GM15510 (cell line): ENCODE data around the gene ZNF761.

Experiments
- POLR2A ChIP-seq: IDR thresholded peaks from 3 replicates; pipeline ENCODE4 v1.6.1; 2011; ENCODE audit warnings: borderline replicate concordance; ENCODE audit not compliant: insufficient read length; ENCODE audit errors: extremely low read depth

Gene ZNF761

DNA sequence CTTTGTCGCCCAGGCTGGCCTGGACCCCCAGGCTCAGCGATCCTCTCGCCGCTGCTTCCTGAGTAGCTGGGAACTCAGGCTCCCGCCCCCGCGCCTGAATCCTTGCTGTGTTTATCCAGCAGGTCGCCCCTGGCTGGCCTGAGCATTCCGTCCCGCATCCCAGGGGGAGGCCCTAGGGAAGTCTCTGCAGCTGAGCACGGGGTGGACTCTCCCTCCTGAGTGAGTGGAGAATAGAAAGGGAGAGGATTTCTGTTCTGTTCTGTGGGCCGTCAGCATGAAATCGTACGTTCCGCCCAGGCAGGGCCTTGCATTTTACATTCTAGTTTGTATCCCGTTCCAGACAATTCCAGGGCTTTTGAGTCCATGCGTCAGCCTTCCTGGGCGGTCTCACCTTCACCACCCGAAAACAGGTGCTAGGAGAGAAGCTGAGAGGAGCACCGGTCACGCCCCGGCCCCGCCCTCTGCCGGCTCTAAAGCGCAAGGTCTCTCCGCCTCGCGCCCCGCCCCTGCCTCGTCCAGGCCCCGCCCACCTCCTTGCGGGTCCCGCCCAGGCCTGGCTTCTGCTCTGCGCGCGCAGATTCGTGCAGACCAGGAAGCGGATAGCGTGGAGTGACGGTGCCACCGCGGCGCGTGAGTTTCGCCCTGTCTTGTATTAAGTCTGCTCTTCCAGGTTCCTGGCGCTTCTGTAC, at the start of gene ZNF761:
Gene ZNF761 (plus strand): TSS at position 586 of the 689 bp plus-strand sequence. CDS start 15,285 bp downstream, outside the sequence.
- peak; percentile 90 for TF ChIP-seq POLR2A

DNA sequence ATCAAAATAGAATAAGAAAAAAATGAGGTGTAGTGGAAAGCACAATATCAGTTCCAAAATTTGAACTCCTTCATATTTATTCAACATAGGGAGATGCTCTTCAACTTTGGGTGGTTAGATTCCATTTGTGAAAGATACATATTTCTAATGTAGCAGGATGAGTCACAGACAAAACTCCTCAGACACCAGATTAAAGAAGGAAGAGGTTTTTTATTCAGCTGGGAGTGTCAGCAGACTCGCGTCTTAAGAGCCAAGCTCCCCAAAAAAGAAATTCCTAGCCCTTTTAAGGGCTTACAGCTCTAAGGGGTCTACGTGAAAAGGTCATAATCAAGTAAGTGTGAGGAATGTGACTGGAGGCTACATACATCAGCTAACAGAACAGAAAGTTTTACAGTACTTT, 43.6 kb upstream of the ZNF761 start:
- TF ChIP-seq POLR2A: no peak

DNA sequence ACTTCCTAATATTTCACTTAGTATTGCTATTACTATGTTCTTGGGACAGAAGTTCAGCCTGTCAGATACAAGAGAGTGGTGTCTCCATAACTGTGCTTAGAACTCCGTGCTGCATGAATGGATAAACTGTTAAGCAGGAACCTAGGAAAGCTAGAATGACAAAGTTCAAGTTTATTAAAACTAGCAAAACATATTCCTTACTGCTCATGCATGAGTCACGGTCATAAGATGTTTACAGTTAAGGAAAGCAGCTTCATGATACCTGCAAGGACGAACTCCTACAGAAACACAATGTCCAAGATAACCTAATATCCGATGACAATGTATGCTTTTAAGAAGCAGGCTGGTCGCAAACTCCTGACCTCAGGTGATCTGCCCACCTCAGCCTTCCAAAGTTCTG, 42.9 kb upstream of the ZNF761 start:
- TF ChIP-seq POLR2A: no peak

DNA sequence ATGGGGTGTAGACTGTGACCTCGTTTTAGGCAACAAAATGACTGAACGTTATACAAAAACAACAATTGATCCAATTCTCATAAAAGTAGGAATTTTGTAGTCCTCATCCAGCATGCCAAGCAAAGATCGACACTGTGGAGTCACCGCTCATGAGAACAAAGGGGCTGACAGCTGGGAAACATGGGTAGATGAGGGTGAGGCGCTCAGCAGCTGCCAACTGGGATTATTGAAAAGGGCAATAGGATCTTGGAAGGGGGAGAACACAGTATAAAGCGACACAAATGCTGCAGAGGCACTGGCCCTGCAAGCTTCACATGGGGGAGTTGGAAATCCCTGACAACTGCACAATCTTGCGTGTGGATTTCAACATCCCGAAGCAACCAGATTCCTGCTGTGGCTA, 42.2 kb upstream of the ZNF761 start:
- no peak for TF ChIP-seq POLR2A

DNA sequence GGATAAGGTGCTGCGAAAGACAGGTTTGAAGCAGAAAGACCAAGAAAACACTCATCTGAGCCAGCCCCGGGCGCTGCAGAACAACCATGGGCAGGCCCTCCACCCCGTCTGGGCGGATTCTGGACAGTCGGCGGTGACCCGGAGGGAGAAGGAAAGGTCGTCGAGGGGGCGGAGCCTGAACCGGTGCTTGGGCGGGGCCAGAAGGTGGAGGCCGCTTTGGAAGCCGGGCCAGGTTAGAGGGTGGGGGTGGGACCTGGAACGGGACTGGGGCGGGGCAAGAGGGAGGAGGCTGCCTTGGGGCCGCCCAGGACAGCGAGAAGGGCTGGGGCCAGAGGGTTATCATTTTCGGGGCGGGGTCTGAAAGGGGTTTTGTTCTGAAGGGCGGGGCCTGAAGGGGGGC, 41.8 kb upstream of the ZNF761 start:
- TF ChIP-seq POLR2A: no peak

DNA sequence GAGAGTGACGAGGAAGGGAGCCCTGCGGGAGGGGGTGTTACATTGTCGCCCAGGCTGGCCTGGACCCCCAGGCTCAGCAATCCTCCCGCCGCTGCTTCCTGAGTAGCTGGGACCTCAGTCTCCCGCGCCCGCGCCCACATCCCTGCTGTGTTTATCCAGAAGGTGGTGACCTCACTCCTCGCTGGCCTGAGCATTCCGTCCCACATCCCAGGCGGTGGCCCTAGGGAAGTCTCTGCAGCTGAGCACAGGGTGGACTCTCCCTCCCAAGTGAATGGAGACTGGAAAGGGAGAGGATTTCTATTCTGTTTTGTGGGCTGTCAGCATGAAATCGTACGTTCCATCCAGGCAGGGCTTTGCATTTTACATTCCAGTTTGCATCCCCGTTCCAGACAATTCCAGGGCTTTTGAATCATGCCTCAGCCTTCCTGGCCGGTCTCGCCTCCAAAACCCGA, 37.2 kb upstream of the ZNF761 start:
- TF ChIP-seq POLR2A: no peak

DNA sequence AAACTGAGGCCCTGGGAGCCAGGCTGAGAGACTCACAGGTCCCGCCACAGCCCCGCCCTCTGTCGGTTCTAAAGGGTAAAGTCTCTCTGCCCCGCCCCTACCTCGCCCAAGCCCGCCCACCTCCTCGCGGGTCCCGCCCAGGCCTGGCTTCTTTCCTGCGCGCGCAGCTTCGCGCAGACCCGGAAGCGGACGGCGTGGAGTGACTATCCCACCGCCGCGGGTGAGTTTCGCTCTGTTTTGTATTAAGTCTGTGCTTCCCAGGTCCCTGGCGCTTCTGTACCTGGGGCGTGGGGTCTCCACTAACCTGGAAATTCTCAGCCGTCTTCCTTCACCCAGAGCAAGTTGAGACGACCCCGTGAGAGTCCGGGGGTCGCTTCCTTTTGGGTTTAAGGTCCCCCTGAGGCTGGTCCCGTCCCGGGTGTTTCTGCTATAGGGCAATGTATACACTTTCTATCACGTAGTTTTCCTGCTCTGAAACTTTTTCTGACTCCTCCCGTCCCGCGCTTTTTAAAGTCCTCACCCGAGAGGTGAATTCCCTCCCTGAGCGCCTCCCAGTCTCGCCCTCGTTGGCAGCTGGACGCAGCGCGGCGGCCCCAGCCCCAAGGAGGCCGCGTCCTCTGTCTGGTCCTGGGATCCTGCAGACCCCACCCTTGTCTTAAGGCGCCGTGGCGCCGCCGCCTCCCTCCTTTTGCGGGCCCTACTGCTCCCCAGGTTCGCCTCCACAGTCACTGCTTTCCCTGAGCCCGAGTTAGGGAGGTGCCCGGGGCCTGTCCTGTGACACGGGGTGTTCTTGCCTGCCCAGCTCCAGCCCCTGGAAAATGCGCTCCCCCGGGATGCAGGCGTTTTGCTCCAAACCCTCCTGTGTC, 36.6 kb upstream of the ZNF761 start, which contains the start of gene ZNF765:
Gene ZNF765 (plus strand): TSS at position 176 of the 866 bp plus-strand sequence. CDS start 2,867 bp downstream, outside the sequence.
- TF ChIP-seq POLR2A: peak; percentile 85

DNA sequence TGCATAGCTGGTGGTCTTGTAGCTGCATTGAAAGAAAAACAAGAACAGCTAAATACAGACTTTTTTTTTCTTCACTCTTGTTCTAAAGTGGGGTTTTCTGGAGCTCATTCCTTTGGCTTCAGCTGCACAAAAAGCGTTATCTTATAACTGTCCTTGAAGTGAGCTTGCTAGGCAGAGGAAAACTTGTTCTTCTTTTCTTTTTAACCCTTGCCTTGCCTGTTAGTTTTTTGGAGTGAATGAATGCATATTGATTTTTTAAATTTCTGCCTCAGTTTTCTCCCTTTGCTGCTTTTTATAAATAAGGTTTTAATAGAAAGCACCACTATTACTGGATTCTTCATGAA, 35.3 kb upstream of the ZNF761 start:
- no peak for TF ChIP-seq POLR2A

DNA sequence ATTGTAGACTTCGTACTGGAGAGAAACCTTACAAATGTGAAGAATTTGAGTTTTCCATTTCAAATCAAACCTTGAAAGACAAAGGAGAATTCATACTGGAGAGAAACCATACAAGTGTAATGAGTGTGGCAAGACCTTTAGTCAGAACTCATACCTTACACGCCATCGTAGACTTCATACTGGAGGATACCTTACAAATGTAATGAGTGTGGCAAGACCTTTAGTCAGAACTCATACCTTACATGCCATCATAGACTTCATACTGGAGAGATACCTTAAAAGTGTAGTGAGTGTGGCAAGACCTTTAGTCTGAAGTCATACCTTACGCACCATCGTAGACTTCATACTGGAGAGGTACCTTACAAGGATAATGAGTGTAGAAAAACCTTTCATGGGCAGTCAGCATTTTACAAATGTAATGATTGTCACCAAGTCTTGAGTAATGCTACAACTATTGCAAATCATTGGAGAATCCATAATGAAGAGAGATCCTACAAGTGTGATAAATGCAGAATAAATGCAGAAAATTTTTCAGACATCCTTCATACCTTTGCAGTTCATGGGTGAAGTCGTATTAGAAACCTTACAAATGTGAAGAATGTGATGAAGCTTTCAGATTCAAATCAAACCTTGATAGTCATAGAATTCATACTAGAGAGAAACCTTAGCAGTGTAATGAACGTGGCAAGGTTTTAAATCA, 22.1 kb upstream of the ZNF761 start:
- no peak for TF ChIP-seq POLR2A

DNA sequence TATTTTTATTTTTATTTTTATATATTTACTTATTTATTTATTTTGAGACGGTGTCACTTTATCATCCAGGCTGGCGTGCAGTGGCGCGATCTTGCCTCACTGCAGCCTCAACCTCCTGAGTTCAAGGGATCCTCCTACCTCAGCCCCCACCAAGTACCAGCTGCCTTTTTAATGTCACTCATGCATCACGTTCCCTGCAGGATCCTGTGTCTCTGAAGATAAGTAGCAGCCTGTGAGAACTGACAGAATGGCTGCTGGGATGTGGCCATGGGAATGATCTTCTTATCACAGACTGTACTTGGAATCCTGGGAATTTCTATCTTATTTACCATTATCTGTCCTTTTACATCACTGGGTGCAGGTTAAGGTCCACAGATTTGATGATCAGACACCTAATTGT, 9.2 kb upstream of the ZNF761 start:
- TF ChIP-seq POLR2A: no peak

DNA sequence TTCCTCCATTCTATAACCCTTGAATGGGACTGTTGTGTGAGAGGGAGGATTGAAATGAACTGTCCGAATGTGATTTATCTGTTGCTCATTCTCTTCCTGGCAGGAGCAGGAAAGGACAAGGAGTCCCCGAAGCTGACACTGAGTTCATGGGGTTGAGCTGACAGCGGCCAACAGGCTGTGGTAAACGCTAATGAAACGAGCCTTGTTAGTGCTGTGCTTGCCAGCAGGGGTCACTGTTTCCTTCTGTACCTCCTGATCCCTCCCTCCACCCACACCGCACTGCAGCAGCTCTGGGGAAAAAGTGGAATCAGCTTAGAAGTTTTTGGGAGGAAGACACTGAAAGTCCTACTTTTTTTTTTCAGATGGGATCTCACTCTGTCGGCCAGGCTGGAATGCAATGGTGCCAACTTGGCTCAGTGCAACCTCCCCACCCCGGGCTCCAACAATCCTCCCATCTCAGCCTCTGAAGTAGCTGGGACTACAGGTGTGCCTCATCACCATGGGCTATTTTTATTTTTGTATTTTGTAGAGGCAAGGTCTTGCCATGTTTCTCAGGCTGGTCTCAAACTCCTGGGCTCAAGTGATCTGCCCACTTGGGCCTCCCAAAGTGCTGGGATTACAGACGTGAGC, 6.7 kb upstream of the ZNF761 start:
- TF ChIP-seq POLR2A: no peak

DNA sequence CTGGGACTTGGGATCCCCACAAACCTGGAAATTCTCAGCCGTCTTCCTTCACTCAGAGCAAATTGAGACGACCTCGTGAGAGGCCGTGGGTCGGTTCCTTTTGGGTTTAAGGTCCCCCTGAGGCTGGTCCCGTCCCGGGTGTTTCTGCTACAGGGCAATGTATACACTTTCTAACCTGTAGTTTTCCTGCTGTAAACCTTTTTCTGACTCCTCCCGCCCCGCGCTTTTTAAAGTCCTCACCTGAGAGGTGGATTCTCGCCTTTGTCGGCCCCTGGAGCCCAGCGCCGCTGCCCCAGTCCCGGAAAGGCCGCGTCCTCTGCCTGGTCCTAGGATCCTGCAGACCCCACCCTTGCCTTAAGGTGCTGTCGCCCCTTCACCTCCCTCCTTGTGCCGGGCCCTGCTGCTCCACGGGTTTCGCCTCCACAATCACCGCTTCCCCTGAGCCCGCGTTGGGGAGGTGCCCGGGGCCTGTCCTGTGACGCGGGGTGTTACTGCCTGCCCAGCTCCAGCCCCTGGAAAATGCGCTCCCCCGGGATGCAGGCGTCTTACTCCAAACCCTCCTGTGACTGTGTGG, 391 bp downstream of the ZNF761 start:
- TF ChIP-seq POLR2A: no peak

DNA sequence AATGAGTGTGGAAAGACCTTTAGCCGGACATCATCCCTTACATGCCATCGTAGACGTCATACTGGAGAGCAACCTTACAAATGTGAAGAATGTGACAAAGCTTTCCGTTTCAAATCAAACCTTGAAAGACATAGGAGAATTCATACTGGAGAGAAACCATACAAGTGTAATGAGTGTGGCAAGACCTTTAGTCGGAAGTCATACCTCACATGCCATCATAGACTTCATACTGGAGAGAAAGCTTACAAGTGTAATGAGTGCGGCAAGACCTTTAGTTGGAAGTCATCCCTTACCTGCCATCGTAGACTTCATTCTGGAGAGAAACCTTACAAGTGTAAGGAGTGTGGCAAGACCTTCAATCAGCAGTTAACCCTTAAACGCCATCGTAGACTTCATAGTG, 24.0 kb downstream of the ZNF761 start:
- TF ChIP-seq POLR2A: no peak

DNA sequence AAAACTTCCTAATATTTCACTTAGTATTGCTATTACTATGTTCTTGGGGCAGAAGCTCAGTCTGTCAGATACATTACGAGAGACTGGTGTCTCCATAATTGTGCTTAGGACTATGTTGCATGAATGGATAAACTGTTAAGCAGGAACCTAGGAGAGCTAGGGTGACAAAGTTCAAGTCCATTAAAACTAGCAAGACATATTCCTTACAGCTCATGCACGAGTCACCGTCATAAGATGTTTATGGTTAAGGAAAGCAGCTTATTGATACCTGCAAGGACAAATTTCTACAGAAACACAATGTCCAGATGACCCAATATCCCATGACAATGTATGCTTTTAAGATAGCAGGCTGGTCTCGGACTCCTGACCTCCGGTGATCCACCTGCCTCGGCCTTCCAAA, 30.1 kb downstream of the ZNF761 start:
- no peak for TF ChIP-seq POLR2A
